Activated T-cell treated with anti-CD3 and anti-CD28 coated beads, Interleukin-2, amount 50 U/mL, for 4 hours (primary cell): ENCODE measurements around the gene CARM1. TPM values are rescaled to one million over a fixed set of nuclear protein-coding genes. Genes with fewer than 3 reads are reported as not detected.
A peak's percentile ranks its signal among the peaks of the same experiment; 100 is the strongest.

Source experiments
- ATAC-seq, 2 donors: fragments of 200-7000 bp; cut with Tn5 transposase; one replicate each; pipeline ENCODE4 v1.10.0; 2021
- DNase-seq: peaks from one replicate; pipeline ENCODE4 v3.0.0-alpha.2; 2020
- H3K27me3 Mint-ChIP-seq: one replicate; pipeline ENCODE4 v1.8.0; 2021; ENCODE audit warnings: low read depth, mixed read lengths
- H3K36me3 Mint-ChIP-seq: one replicate; pipeline ENCODE4 v1.8.0; 2022; ENCODE audit warnings: mixed read lengths; ENCODE audit not compliant: insufficient read depth
- H3K4me1 Mint-ChIP-seq: one replicate; pipeline ENCODE4 v1.8.0; 2021; ENCODE audit warnings: low read depth, mixed read lengths
- H3K4me3 Mint-ChIP-seq: one replicate; pipeline ENCODE4 v1.8.0; 2021; ENCODE audit warnings: mild to moderate bottlenecking, moderate library complexity, mixed read lengths
- H3K9me3 Mint-ChIP-seq: one replicate; pipeline ENCODE4 v1.8.0; 2021; ENCODE audit warnings: mixed read lengths
- total RNA-seq, 3 donors: library from RNA; stranded (reverse); gene quantifications; one replicate each; pipeline ENCODE4 v1.2.1, GENCODE V29; 2021

CARM1 gene
- 10 to 100 TPM; 74.2 to 86.7 (median 75.5) TPM for total RNA-seq

DNA sequence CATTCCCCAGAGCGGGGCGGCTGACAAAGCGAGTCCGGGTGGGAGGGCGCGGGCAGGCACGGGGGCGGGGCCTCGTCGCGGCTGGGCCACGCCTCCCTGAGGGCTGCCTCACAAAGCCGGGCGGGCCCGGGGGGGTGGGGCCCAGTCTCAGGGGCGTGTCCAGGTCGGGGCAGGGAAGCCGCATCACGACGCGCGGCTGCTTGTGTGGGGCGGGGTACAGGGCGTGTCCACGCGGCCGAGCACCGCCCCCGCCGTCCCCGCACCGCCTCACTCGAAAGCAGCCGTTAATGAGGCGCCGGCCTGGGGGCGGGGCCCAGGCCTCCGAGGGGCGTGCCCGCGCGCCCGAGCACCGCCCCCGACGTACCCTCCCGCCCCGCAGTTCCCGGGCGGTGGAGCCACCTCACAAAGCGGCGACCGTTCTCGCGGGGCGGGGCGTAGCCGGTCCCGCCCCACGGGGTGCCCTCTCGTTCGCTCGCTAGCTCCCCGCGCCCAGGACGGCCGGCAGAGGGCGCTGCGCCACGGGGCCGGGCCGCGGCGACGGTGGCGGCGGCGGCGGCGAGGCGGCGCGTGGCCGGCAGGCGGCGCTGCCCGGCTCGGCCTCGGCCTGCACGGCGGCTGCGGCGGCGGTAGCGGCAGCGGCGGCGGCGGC is at the start of gene CARM1:
Gene CARM1, plus strand, starts transcription at position 599 of the 649 bp plus-strand sequence. CDS start 150 bp downstream, outside the sequence.
- Mint-ChIP-seq H3K27me3 (no peaks in the 10 kb centered on the region), H3K36me3 (no peaks in the 10 kb centered on the region), H3K4me3 (peak within 1 kb of the TSS; percentile 88), H3K4me1 (peaks cover 28% of the 10 kb centered on the region), H3K9me3 (no peaks in the 10 kb centered on the region)
- peak; percentile 99 for DNase-seq
- peak; percentile 90 for ATAC-seq

DNA sequence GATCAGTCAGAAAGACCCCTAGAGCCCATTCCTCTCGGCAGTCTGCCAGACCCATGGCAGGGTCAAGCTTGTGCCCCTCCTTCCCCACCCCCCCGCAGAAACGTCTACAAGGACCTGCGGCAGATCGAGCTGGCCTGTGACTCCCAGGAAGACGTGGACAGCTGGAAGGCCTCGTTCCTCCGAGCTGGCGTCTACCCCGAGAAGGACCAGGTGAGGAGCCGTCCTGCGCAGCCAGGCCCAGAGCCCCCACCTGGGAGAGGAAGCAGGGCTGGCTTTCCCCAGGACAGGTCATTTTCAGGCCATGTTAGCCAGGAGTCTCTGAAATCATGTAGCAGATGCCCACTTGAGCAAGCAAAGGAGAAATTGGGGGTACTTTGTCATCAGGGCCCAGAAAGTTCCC is 47.7 kb upstream of the CARM1 start:
- peaks cover 2% of the 10 kb centered on the region for H3K4me1 Mint-ChIP-seq
- H3K36me3 Mint-ChIP-seq, result peaks cover 29% of the 10 kb centered on the region
- H3K9me3 Mint-ChIP-seq, result no peaks in the 10 kb centered on the region
- DNase-seq, result no peak
- ATAC-seq, result no peak
- no peaks in the 10 kb centered on the region for H3K27me3 Mint-ChIP-seq
- H3K4me3 Mint-ChIP-seq, result no peak overlapping the region

DNA sequence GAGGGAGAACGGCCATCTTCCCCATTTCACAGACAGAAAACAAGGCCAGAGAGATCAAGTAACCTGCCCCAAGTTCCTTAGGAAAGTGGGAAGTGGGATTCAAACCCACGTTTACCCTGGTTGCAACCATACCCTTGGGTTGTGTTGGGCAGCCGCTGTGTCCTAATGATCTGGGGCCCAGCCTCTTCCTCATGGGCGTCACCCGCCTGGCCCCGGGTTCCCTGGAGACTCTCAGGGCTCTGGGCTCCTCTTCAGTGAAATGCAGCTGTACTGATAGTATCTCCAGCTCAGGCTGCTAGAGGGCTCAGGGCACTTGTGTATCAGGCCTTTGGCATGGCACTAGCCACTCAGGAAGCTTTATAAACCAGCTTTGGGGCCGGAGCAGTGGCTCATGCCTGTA is 45.1 kb upstream of the CARM1 start:
- no peak for ATAC-seq

GRCh38 chr19:10826846-10827245 is 44.5 kb upstream of the CARM1 start:
- Mint-ChIP-seq H3K27me3 (no peaks in the 10 kb centered on the region), H3K4me1 (no peaks in the 10 kb centered on the region), H3K36me3 (peaks cover 12% of the 10 kb centered on the region), H3K4me3 (no peak overlapping the region), H3K9me3 (no peaks in the 10 kb centered on the region)
- DNase-seq (no peak), ATAC-seq (no peak)

More for the DNA sequence above, 45.1 kb upstream of the CARM1 start:
- Mint-ChIP-seq H3K36me3 (peaks cover 12% of the 10 kb centered on the region), H3K9me3 (no peaks in the 10 kb centered on the region), H3K27me3 (no peaks in the 10 kb centered on the region), H3K4me1 (no peaks in the 10 kb centered on the region), H3K4me3 (no peak overlapping the region)
- DNase-seq, result no peak

- no peaks in the 10 kb centered on the region for H3K4me1 Mint-ChIP-seq
- DNase-seq, result no peak
- no peaks in the 10 kb centered on the region for H3K9me3 Mint-ChIP-seq
- peaks cover 13% of the 10 kb centered on the region for H3K36me3 Mint-ChIP-seq
- no peaks in the 10 kb centered on the region for H3K27me3 Mint-ChIP-seq
- no peak overlapping the region for H3K4me3 Mint-ChIP-seq
- ATAC-seq, result no peak
These were observed 42.2 kb upstream of the CARM1 start for GRCh38 chr19:10828981-10829821.

DNA sequence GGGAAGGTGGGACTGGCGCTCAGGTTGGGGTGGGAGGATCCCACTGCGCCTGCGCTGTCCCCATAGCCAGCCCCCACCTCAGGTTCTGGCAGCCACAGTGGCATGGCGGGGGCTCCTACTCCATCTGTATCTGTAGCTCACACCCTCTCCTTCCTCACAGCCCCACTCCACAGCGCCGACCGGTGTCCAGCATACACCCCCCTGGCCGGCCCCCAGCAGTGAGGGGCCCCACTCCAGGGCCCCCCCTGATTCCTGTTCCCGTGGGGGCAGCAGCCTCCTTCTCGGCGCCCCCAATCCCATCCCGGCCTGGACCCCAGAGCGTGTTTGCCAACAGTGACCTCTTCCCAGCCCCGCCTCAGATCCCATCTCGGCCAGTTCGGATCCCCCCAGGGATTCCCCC is 41.4 kb upstream of the CARM1 start:
- Mint-ChIP-seq H3K9me3 (no peaks in the 10 kb centered on the region), H3K4me1 (no peaks in the 10 kb centered on the region), H3K27me3 (no peaks in the 10 kb centered on the region), H3K4me3 (no peak overlapping the region), H3K36me3 (peaks cover 8% of the 10 kb centered on the region)
- DNase-seq (no peak), ATAC-seq (no peak)

GRCh38 chr19:10830370-10830769 is 41.0 kb upstream of the CARM1 start:
- DNase-seq (no peak), ATAC-seq (no peak)
- H3K27me3 Mint-ChIP-seq, result no peaks in the 10 kb centered on the region
- H3K36me3 Mint-ChIP-seq, result peaks cover 9% of the 10 kb centered on the region
- H3K9me3 Mint-ChIP-seq, result no peaks in the 10 kb centered on the region
- no peak overlapping the region for H3K4me3 Mint-ChIP-seq
- peaks cover 1% of the 10 kb centered on the region for H3K4me1 Mint-ChIP-seq

DNA sequence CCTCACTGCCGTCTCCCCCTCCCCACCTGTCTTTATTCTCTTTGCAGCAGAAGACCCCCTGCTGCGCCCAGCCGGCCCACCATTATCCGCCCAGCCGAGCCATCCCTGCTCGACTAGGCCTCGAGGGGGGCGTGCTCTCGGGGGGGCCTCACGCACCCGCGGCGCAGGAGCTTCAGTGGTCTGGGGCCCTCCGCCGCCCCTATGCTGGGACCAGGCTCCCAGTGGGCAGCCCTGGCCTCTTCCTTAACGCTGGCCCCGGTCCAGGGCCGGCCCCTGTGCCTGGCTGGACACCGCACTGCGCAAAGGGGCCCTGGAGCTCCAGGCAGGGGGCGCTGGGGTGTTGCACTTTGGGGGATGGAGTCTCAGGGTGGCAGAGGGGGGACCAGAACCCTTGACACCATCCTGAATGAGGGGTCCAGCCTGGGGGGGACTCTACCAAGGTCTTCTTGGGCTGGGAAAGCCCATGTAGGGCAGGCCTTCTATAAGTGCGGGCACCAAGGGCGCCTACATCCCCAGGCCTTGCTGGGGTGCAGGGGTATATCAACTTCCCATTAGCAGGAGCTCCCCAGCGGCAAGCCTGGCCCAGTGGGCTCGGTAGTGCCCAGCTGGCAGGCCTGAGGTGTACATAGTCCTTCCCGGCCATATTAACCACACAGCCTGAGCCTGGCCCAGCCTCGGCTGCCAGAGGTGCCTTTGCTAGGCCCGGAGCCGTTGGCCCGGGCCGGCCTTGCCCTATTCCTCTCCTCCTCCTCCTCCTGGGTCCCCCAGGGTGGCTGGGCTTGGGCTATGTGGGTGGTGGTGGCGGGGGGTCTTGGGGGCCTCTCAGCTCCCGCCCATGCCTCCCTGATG is 40.2 kb upstream of the CARM1 start:
- peaks cover 8% of the 10 kb centered on the region for H3K36me3 Mint-ChIP-seq
- no peak for DNase-seq
- ATAC-seq, result no peak
- peaks cover 4% of the 10 kb centered on the region for H3K4me1 Mint-ChIP-seq
- no peak overlapping the region for H3K4me3 Mint-ChIP-seq
- H3K9me3 Mint-ChIP-seq, result no peaks in the 10 kb centered on the region
- H3K27me3 Mint-ChIP-seq, result no peaks in the 10 kb centered on the region

DNA sequence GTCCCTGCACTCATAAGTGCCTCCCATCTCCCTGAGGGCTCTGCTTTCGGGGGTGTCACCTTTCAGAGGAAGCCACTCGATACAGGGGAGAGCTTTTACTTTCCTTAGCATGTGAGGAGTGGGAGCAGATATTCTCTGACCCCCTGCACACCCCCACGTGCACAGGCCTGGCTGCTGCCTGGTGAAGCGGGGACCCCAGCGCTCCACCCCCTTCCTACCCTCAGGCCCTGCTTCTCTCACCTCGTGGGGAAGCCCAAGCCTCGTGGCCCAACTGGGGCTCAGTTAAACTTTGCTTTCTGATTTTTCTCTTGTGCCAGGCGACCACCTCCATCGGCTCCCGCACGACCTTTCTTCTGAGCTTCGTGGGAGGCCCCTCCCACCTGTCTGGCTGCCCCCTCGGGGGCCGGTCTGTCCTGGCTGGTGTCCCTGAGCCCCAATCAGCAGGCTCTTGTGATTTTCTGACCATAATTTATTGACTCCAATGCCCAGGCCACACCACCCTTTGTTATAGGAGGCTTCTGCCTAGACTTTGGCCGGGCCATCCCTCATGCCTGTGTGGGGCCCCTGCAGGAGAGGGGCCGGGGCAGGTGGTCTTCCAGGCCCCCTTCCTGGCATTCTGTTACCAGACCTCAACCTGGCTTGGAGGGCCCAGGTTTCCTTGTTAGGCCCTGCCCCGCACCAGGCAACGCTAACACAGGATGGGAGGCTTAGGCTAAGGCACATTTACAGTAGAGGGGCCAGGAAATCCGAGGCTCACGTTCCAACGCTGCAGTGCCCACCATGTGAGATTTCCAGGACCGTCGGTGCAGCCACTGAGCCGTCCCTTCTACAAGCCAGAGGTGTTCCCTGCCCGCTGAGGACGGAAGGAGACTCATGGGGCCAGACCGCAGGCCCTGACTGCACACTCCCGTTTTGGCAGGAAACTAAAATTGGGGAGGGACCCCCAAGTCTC is 39.1 kb upstream of the CARM1 start:
- H3K27me3 Mint-ChIP-seq, result no peaks in the 10 kb centered on the region

DNA sequence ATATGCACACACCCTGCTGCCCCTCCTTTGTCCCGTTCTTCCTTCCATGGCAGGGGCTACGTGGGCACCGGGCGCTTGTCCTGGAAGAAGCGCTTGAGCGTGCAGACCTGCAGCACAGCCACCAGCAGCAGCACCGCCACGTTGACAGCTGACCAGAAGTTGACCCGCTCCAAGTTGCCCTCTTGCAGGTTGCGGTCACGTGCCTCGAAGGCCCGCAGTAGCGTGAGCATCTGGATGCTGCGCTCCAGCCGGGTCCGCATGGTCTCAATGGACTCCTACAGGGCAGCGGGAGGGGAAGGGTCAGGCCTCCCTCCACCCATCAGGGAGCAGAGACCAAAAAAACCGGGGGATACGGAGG is 38.4 kb upstream of the CARM1 start:
- peaks cover 5% of the 10 kb centered on the region for H3K36me3 Mint-ChIP-seq
- ATAC-seq, result no peak
- peaks cover 14% of the 10 kb centered on the region for H3K4me1 Mint-ChIP-seq
- peaks cover 5% of the 10 kb centered on the region for H3K9me3 Mint-ChIP-seq
- H3K4me3 Mint-ChIP-seq, result no peak overlapping the region
- no peaks in the 10 kb centered on the region for H3K27me3 Mint-ChIP-seq
- DNase-seq, result no peak

More for the DNA sequence above, 39.1 kb upstream of the CARM1 start:
- H3K4me3 Mint-ChIP-seq, result no peak overlapping the region
- peaks cover 5% of the 10 kb centered on the region for H3K9me3 Mint-ChIP-seq
- H3K4me1 Mint-ChIP-seq, result peaks cover 14% of the 10 kb centered on the region
- H3K36me3 Mint-ChIP-seq, result peaks cover 5% of the 10 kb centered on the region
- ATAC-seq (no peak), DNase-seq (no peak)

GRCh38 chr19:10835089-10835753 is 36.1 kb upstream of the CARM1 start:
- DNase-seq (no peak), ATAC-seq (no peak)
- Mint-ChIP-seq H3K4me1 (peaks cover 14% of the 10 kb centered on the region), H3K27me3 (no peaks in the 10 kb centered on the region), H3K36me3 (peaks cover 7% of the 10 kb centered on the region), H3K4me3 (peak overlapping the region; percentile 89), H3K9me3 (peaks cover 9% of the 10 kb centered on the region)

GRCh38 chr19:10835754-10836478 is 35.4 kb upstream of the CARM1 start, which contains the start of gene TMED1:
TMED1 (minus strand) TSS chr19:10836212; CDS start chr19:10836191, 21 bp downstream.
- Mint-ChIP-seq H3K36me3 (peaks cover 7% of the 10 kb centered on the region), H3K9me3 (peaks cover 9% of the 10 kb centered on the region), H3K27me3 (no peaks in the 10 kb centered on the region), H3K4me3 (peak within 1 kb of the TSS; percentile 89), H3K4me1 (peaks cover 14% of the 10 kb centered on the region)
- ATAC-seq (peak; percentile 92 to 94), DNase-seq (peak; percentile 90)
